ENCODE results near the gene KNCN.

KNCN gene

GRCh38 chr1:46575778-46576177 is 24.3 kb upstream of the KNCN start:
- no peak for DNase-seq
- no peaks in the 10 kb centered on the region for H3K9me3 ChIP-seq (ENCODE audit: severe bottlenecking)
- H3K4me3 ChIP-seq (ENCODE audit: low read depth, low read length): no peak overlapping the region
- no peak overlapping the region for H3K27ac ChIP-seq
- H3K36me3 ChIP-seq: no peaks in the 10 kb centered on the region
- no peaks in the 10 kb centered on the region for H3K27me3 ChIP-seq (ENCODE audit: insufficient read depth, low read depth, severe bottlenecking)
- no peak for TF ChIP-seq CTCF (IDR thresholded peaks at IDR 0.05; ENCODE audit: low read depth, low read length)

GRCh38 chr1:46575300-46575699 is 23.9 kb upstream of the KNCN start:
- Histone ChIP-seq H3K27me3 (ENCODE audit: insufficient read depth, low read depth, severe bottlenecking) (no peaks in the 10 kb centered on the region), H3K36me3 (no peaks in the 10 kb centered on the region), H3K4me3 (ENCODE audit: low read depth, low read length) (no peak overlapping the region), H3K9me3 (ENCODE audit: severe bottlenecking) (no peaks in the 10 kb centered on the region), H3K27ac (0 out of 2 replicates have a peak overlapping the region, but pooled peaks have one; percentile 8)
- no peak for DNase-seq
- TF ChIP-seq CTCF (IDR thresholded peaks at IDR 0.05; ENCODE audit: low read depth, low read length): no peak

GRCh38 chr1:46571691-46572225 is 20.3 kb upstream of the KNCN start:
- Histone ChIP-seq H3K36me3 (0 out of 2 replicates have a peak, but pooled peaks cover 3% of the 10 kb centered on the region), H3K27me3 (ENCODE audit: insufficient read depth, low read depth, severe bottlenecking) (no peaks in the 10 kb centered on the region), H3K27ac (no peak overlapping the region), H3K9me3 (ENCODE audit: severe bottlenecking) (no peaks in the 10 kb centered on the region), H3K4me3 (ENCODE audit: low read depth, low read length) (no peak overlapping the region)
- DNase-seq: no peak
- TF ChIP-seq CTCF (IDR thresholded peaks at IDR 0.05; ENCODE audit: low read depth, low read length): no peak

- DNase-seq: no peak
- H3K9me3 ChIP-seq (ENCODE audit: severe bottlenecking): no peaks in the 10 kb centered on the region
- TF ChIP-seq CTCF (IDR thresholded peaks at IDR 0.05; ENCODE audit: low read depth, low read length): no peak
- no peak overlapping the region for H3K4me3 ChIP-seq (ENCODE audit: low read depth, low read length)
- 0 out of 2 replicates have a peak, but pooled peaks cover 3% of the 10 kb centered on the region for H3K36me3 ChIP-seq
- no peak overlapping the region for H3K27ac ChIP-seq
- H3K27me3 ChIP-seq (ENCODE audit: insufficient read depth, low read depth, severe bottlenecking): no peaks in the 10 kb centered on the region
Observed at GRCh38 chr1:46569884-46570725, 18.7 kb upstream of the KNCN start.

- no peak overlapping the region for H3K27ac ChIP-seq
- no peaks in the 10 kb centered on the region for H3K27me3 ChIP-seq (ENCODE audit: insufficient read depth, low read depth, severe bottlenecking)
- H3K4me3 ChIP-seq (ENCODE audit: low read depth, low read length): no peak overlapping the region
- 0 out of 2 replicates have a peak, but pooled peaks cover 5% of the 10 kb centered on the region for H3K36me3 ChIP-seq
- no peak for DNase-seq
- TF ChIP-seq CTCF (IDR thresholded peaks at IDR 0.05; ENCODE audit: low read depth, low read length): no peak
- H3K9me3 ChIP-seq (ENCODE audit: severe bottlenecking): no peaks in the 10 kb centered on the region
Observed at GRCh38 chr1:46569116-46569515, 17.7 kb upstream of the KNCN start.

All from WERI-Rb-1 (cell line).